Stimulated activated CD8-positive, alpha-beta memory T cell treated with anti-CD3 and anti-CD28 coated beads, Interleukin-15, amount 100 ng/mL, for 1 hour (primary cell): ENCODE data around the gene NPY4R2.
"Not testable (repeated sequence)": the region's sequence is repeated elsewhere in the genome, so short reads cannot be mapped to it uniquely, and the experiment has no call there.

Source experiments
- DNase-seq: peaks from one replicate; pipeline ENCODE4 v3.0.0-alpha.2; 2020; ENCODE audit warnings: low read depth

Gene NPY4R2

DNA sequence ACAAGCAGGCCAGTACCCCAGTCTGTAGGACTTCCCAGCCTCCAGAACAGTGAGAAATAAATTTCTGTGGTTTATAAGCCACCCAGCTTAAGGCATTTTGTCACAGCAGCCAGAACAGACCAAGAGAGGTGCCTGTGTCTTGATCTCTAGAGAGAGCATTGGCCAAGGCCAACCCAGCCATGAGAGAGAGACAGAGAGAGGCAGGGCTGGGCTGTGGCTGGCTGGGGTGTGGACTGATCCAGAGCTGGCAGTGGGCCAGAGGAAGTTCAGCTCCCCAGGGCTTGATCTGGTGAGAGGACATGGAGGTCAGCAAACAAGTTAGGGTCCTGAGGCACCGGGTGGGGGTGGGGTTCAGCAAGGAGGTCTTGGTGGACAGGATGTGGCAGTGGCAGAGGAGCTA is 14.4 kb downstream of the NPY4R2 start:
- DNase-seq: not testable (repeated sequence)

DNA sequence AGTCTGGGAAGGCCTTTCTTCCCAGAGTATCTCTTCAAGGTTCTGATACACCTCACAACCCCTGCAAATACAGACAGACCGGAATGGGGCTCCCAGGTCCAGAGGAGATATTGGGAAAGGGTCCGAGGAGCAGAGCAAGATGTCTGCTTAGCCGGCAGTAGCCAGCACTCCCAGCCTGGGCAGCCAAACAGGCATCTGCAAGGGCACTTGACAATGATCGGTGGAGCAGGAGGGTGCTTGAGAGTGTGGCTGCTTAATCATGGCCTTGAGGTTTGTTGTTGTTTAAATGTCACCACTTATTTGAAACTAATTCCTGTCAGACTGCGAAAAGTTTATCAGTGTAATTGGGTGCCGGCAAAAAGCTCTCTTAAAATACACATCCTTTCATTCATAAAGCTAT is 15.0 kb downstream of the NPY4R2 start:
- DNase-seq: not testable (repeated sequence)

DNA sequence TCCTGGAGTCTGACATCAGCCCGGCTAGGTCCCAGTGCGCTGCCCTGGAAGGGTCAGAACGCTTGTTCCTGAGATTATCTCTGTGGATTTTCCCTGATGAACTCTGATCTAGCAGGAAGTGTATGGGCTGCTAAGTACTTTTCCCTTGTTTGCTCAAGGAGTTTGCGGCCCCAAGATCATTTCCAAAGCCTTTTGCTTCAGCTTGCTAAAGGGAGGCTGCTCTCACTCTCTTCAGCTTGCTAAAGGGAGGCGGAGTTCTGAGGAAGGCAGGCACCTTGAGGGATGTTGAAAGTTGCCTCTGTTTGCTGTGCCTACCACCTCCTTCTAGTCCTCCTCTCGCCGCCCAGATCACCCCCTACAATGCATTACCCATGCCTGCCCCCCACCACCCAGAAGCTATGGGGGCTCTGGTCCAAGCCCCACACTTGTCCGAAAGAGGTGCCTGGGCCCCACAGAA is 18.3 kb downstream of the NPY4R2 start:
- not testable (repeated sequence) for DNase-seq

DNA sequence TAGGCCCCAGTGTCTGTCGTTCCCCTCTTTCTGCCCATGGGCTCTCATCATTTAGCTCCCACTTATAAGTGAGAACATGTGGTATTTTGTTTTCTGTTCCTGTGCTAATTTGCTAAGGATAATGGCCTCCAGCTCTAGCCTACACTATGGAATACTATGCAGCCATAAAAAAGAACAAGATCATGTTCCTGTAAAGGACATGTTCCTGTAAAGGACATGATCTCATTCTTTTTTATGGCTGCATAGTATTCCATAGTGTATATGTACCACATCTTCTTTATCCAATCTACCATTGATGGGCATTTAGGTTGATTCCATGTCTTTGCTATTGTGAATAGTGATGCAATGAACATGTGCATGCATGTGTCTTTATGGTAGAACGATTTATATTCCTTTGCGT is 19.2 kb downstream of the NPY4R2 start:
- not testable (repeated sequence) for DNase-seq

DNA sequence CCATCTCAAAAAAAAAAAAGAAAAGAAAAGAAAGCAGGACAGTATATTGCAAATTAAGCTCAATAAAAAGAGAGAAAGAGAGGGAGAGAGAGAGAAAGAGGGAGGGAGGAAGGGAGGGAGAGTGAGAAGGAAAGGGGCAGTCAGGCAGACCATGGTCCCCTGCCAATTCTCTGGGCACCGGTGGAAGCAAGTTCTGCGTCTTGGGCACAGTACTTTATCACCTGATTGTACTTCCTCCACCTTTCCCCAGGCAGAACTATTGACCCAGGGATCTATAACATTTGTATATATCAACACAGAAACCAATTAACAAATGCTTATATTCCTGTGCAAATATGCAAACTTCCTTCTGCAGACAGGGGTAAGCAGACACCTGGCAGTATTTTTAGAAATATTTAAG is 22.4 kb downstream of the NPY4R2 start:
- not testable (repeated sequence) for DNase-seq

DNA sequence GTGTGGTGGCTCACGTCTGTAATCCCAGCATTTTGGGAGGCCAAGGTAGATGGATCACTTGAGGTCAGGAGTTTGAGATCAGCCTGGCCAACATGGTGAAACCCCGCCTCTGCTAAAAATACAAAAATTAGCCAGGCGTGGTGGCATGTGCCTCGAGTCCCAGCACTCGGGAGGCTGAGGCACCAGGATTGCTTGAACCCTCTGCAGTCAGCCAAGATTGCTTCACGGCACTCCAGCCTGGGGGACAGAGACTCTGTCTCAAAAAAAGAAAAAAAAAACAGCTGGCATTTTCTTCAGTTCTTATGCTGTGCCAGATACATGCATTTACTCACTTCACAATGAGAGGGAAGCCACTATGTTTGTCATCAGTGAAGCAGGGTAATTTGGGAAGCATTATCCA is 22.9 kb downstream of the NPY4R2 start:
- not testable (repeated sequence) for DNase-seq

DNA sequence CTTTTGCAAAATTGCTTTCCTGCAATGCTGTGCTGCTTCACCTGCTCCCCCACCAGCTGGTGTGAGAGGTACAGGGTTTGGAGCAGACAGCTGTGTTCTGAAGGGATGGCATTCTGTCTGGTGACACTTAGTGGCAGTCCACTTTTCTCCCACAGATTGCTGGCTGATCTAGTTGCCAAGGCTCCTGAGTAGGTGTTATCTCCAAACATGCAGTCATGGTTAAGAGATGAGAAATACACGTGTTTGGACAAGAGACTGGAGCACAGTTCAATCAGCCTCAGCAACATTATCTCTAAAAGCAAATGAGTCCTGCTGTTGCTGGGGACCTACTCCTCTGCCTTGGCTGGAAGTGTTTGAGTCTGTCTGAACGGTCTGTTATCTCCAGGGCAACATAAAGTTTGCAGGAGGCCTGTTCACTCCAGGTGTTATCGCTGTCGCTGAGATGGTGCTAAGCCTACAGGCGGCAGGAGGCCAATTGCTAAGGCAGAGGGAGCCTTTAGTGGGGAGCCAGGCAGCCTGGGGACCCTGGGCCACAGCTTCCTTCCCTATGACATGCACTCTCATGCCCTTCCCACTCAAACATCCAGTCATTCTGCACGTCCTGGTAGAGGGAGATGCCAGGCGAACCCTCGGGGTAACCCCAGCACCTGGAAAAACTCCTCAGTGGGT is 24.0 kb downstream of the NPY4R2 start:
- DNase-seq: not testable (repeated sequence)

DNA sequence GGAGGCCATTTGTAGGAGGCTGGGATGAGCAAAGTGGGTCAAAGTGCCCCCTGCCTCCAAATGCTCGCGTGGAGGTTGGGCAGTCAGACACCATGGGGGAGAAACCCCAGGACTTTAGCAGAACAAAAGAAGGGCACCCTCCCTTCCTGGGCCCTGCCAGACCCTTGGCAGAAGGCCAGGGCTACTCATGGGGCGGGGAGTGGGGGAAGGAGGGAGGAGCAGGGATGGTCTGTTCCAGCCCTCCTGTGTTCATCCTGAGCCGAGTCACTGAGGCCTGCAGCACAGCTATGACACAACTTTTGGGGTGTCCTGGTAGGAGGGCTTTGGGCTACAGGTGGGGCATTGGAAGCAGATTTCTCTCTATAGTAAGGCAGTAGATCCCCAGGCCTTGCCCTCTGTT is 24.9 kb downstream of the NPY4R2 start:
- not testable (repeated sequence) for DNase-seq

DNA sequence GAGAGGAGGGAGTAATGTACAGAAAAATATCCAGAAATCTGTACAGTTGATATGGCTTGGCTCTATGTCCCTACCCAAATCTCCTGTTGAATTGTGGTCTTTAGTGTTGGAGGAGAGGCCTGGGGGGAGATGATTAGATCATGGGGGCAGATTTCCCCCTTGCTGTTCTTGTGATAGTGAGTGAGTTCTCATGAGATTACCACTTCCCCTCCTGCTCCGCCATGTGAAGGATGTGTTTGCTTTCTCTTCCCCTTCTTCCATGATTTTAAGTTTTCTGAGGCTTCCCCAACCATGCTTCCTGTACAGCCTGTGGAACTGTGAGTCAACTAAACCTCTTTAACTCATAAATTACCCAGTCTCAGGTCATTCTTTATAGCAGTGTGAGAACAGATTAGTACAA is 29.0 kb downstream of the NPY4R2 start:
- not testable (repeated sequence) for DNase-seq

DNA sequence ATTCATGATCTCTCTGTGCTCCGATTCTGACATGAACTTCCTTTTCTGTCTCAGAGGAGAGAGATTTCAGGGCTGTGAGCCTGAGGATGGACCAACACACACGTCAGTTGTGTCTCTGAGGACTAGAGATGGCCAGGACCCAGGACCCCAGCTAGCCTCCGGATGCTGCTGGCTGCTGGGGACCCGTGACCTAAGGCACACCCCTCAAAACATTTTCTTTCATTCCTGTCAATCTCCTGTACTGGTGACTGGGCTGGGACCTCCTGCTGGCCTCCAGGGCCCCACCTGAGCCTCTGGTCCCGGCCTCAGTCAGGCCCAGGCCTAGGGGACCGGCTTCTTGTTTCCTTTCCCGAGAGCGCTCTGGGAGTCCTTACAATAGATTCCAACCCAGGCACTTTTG is 38.7 kb downstream of the NPY4R2 start:
- DNase-seq: not testable (repeated sequence)

DNA sequence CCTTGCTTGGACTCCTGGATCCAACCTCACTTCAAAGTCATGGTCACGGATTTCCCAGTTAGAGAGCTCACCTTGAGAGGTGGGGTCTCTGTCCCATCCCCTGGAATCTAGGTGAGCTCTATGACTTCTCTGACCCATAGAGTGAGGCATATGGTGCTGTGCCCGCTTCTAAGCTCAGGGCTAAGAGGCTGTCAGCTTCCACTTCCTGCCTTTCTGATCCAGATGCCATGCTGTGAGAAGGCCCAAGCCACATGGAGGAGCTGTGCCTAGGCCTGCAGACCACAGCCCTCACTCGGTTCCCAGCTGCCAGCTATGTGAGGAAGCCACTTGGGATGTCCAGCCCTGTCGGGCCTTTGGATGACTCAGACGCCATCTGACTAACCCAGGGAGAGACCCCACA is 41.2 kb downstream of the NPY4R2 start:
- DNase-seq: not testable (repeated sequence)

DNA sequence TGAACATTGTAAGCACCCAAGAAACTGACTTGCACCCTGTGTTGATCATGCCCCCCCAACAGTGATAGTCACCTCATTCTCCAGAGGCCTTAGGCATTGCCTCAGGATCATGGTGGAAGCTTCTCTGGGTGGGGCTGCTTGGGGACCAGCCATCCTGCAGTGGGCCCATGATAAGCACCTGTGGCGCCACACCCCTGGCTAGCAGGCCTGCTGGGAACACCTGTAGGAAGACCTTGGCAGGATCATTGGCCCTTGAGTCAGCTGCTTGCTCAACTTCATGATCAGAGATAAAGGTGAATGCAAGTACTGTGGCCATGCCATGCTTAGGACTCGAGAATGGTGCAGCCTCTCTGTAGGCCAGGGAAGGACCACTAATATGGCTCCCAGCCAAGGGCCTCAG is 42.2 kb downstream of the NPY4R2 start:
- not testable (repeated sequence) for DNase-seq

DNA sequence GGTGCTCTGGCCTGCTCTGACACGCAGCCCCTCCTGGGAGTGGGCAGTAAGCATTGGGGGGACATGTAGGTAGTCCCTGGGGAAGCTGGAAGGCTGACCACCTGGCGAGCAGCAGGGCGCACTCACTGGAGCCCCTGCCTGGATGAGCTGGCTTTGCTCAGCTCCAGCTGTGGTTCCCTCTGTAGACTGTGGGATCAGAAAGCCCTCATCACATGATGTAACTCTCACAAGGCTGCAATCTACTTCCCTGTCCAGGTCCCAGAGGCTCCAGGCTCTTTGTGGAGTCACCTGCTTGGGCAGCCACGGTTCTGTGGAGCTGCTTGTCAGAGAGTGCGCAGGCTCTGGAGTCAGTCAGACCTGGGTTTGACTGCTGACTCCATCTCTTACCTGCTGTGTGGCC is 44.3 kb downstream of the NPY4R2 start:
- DNase-seq: not testable (repeated sequence)

DNA sequence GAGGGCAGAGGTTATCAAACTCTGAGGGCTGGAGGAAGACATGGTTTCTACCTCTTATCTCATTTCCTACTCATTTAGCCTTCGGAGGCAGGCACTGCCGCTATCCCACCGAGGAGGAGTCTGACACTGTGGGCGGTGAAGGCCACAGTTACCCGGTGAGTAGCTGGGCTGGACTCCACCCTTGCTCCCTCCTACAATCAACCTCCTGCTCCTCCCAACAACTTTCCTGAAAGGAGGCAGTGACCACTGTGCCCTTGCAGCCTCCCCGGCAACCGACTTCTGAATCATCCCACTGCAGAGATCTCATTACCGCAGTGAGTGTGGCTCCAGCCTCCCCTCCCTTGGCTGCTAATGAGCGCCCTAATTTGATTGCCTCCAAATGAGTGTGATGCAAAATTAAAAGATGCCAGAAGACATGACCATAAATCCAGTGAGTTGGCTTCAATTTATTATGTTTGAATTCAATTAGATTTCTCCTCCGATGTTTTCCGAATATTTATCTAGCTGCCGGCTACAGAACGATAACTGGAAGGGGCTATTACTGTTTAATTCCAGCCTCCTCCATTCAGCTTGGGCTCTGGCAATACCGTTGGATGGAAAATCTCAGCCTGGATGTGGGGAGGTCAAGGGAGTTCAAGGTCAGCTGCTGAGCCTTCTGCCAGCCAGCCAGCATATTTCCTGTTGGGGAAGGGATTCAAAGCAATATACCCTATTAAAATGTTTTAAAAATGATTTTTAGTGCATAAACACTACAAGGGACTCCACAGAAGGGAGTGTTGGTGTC is 46.0 kb downstream of the NPY4R2 start:
- not testable (repeated sequence) for DNase-seq

DNA sequence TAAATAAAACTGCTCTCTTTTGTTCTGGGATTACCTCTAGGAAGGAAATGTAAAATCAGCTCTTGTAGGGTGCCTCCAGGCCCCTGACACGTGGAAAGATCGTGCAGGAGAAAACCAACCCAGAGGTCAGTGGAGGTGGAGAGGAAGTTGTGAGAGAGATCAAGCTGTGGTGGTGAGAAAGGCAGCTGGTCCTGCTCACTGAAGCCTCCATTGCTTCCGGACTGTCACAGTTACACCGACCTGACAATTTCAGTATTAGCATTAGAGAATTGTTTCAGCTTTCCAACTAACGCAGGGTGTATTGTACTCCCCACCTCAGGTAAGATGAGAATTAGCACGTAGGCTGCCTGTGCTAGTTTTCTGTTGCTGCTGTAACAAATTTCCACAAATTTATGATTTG is 50.5 kb downstream of the NPY4R2 start:
- DNase-seq: not testable (repeated sequence)

DNA sequence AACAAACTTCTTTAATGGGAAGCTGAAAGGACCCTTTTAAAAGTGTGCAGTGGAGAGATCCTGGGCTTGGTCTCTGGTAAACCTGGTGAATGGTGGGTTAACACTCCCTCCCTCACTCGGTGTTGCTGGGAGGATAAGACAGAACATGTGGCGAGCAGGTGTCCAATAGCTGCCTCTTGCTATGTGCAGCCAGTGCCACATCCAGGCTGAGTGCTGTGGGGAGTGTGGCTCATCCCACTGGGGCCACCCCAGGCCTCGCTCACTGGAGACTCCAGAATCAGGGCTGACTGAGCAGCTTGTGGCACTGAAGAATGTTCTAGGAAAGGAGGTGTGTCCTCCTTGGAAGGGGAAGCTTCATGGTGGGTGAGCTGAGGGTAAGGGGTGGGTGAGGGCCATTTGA is 51.6 kb downstream of the NPY4R2 start:
- not testable (repeated sequence) for DNase-seq

DNA sequence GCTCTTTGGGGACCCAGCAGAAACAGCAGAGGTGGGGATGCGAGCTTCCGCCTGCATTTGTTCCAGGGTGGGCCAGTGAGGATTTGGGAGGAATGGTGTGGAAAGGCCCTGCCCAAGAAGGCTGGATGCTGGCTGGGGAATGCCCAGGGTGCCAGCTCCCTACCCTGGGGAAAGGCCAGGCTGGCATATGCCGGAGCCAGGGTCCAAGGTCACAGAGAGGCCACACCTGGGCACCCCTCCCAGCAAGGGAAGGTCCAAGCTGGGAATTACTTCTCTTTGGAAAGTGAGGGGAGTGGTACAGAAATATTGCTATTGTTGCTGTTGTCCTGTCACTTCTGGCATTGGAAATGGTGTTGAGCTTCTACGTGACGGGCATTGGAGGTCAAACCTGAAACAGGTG is 53.1 kb downstream of the NPY4R2 start:
- DNase-seq: not testable (repeated sequence)

DNA sequence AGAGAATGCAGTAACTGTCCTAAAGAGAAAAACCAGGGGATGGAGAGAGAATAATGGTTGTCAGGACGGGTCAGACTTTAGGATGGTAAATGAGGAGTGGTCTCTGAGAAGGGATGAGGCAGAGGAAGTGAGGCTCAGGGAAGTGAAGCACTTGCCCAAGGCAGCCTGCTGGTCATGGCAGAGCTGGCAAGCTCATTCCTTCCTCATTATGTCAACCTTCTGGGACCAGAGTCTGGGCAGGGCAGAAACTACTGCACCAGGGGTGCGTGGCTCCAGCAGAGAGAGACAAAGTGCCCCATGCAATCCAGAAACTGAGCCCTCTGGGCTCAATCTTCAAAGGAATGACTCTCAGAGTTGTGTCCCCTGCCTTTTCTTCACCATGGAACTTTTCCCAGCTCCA is 53.6 kb downstream of the NPY4R2 start:
- not testable (repeated sequence) for DNase-seq
